Neuron (in vitro differentiated cells): ENCODE measurements around the gene POLR3G.

Experiments
- H2AFZ ChIP-seq: one replicate; pipeline ENCODE4 v1.6.1; 2013; ENCODE audit warnings: low read depth, mild to moderate bottlenecking, inconsistent platforms, low read length, moderate library complexity
- H3K27me3 ChIP-seq: one replicate; pipeline ENCODE4 v1.6.1; 2013; ENCODE audit warnings: low read length; ENCODE audit not compliant: insufficient read depth
- H3K36me3 ChIP-seq: one replicate; pipeline ENCODE4 v1.6.1; 2013; ENCODE audit warnings: low read length; ENCODE audit not compliant: insufficient read depth
- H3K4me1 ChIP-seq: one replicate; pipeline ENCODE4 v1.6.1; 2013; ENCODE audit warnings: low read length; ENCODE audit not compliant: insufficient read depth
- H3K4me3 ChIP-seq: 2 replicates; pipeline ENCODE4 v1.5.1; 2013; ENCODE audit warnings: mild to moderate bottlenecking, low read length, moderate library complexity
- H3K9me3 ChIP-seq: one replicate; pipeline ENCODE4 v1.6.1; 2013; ENCODE audit warnings: low read length

The POLR3G gene

GRCh38 chr5:90563108-90563507 is 88.4 kb downstream of the POLR3G start:
- H3K36me3 ChIP-seq, result no peaks in the 10 kb centered on the region
- no peak overlapping the region for H3K4me3 ChIP-seq
- no peaks in the 10 kb centered on the region for H3K27me3 ChIP-seq
- H3K4me1 ChIP-seq, result peaks cover 40% of the 10 kb centered on the region
- no peaks in the 10 kb centered on the region for H3K9me3 ChIP-seq
- H2AFZ ChIP-seq, result no peak overlapping the region
